OCI-LY1 (cell line): ENCODE data around the gene GPSM1.

Source experiments
- CTCF ChIP-seq: fragments of 200-600 bp; sonication (generic), shearing (Covaris generic); IDR thresholded peaks from 2 replicates; pipeline ENCODE4 v1.5.1; 2017; ENCODE audit warnings: mild to moderate bottlenecking, antibody characterized with exemption, low read length, moderate library complexity, mixed read lengths
- EZH2 ChIP-seq: fragments of 200-600 bp; sonication (generic), shearing (Covaris generic); IDR thresholded peaks from 2 replicates; pipeline ENCODE4 v1.8.0; 2017; ENCODE audit warnings: borderline replicate concordance, mixed run types, mild to moderate bottlenecking, antibody characterized with exemption, low read length, moderate library complexity, mixed read lengths

GRCh38 chr9:136357202-136357725 is 29.9 kb downstream of the GPSM1 start:
- TF ChIP-seq CTCF (no peak), EZH2 (no peak)
